Measurements from ENCODE around the gene TDRD7. TPM values are rescaled to one million over a fixed set of nuclear protein-coding genes. Genes with fewer than 3 reads are reported as not detected.

Gene TDRD7
- polyA plus RNA-seq, 2 donors: 5.2 to 6.7 TPM

GRCh38 chr9:97415146-97415545 lies 3.2 kb downstream of the TDRD7 start:
- Histone ChIP-seq H3K27me3 (ENCODE audit: control insufficient read depth in 1 of 2, insufficient read depth in 2 of 2, low read length in 2 of 2) (no peaks in the 10 kb centered on the region), H3K36me3 (ENCODE audit: control insufficient read depth in 2 of 2, insufficient read depth in 2 of 2, low read length in 1 of 2) (no peaks in the 10 kb centered on the region), H3K27ac (ENCODE audit: low read depth in 2 of 2, low read length in 1 of 2) (no peak overlapping the region), H3K9me3 (ENCODE audit: control insufficient read depth in 2 of 2, insufficient read depth in 1 of 2, low read depth in 1 of 2, low read length in 1 of 2) (no peaks in the 10 kb centered on the region), H3K4me1 (ENCODE audit: control insufficient read depth in 2 of 2, insufficient read depth in 2 of 2, low read length in 1 of 2) (no peaks in the 10 kb centered on the region), H3K4me3 (ENCODE audit: low read depth in 1 of 2, low read length in 2 of 2) (no peak overlapping the region)
- 67 to 82% methylated on average over 2 of the region's 2 CpGs for WGBS, 2 donors

- Histone ChIP-seq H3K4me3 (ENCODE audit: low read depth in 1 of 2, low read length in 2 of 2) (no peak overlapping the region), H3K27me3 (ENCODE audit: control insufficient read depth in 1 of 2, insufficient read depth in 2 of 2, low read length in 2 of 2) (no peaks in the 10 kb centered on the region), H3K9me3 (ENCODE audit: control insufficient read depth in 2 of 2, insufficient read depth in 1 of 2, low read depth in 1 of 2, low read length in 1 of 2) (no peaks in the 10 kb centered on the region), H3K4me1 (ENCODE audit: control insufficient read depth in 2 of 2, insufficient read depth in 2 of 2, low read length in 1 of 2) (no peaks in the 10 kb centered on the region), H3K36me3 (ENCODE audit: control insufficient read depth in 2 of 2, insufficient read depth in 2 of 2, low read length in 1 of 2) (no peaks in the 10 kb centered on the region), H3K27ac (ENCODE audit: low read depth in 2 of 2, low read length in 1 of 2) (no peak overlapping the region)
- 63 to 77% methylated on average over 3 of the region's 3 CpGs for WGBS, 2 donors
These were observed 7.0 kb downstream of the TDRD7 start for GRCh38 chr9:97418880-97419279.

GRCh38 chr9:97419309-97419867 lies 7.5 kb downstream of the TDRD7 start:
- Histone ChIP-seq H3K36me3 (ENCODE audit: control insufficient read depth in 2 of 2, insufficient read depth in 2 of 2, low read length in 1 of 2) (no peaks in the 10 kb centered on the region), H3K27me3 (ENCODE audit: control insufficient read depth in 1 of 2, insufficient read depth in 2 of 2, low read length in 2 of 2) (no peaks in the 10 kb centered on the region), H3K4me1 (ENCODE audit: control insufficient read depth in 2 of 2, insufficient read depth in 2 of 2, low read length in 1 of 2) (no peaks in the 10 kb centered on the region), H3K27ac (ENCODE audit: low read depth in 2 of 2, low read length in 1 of 2) (no peak overlapping the region), H3K9me3 (ENCODE audit: control insufficient read depth in 2 of 2, insufficient read depth in 1 of 2, low read depth in 1 of 2, low read length in 1 of 2) (no peaks in the 10 kb centered on the region), H3K4me3 (ENCODE audit: low read depth in 1 of 2, low read length in 2 of 2) (no peak overlapping the region)
- WGBS, 2 donors: 31 to 33% methylated on average over 2 of the region's 2 CpGs

GRCh38 chr9:97425336-97425972 lies 13.6 kb downstream of the TDRD7 start:
- no peak overlapping the region for H3K27ac ChIP-seq (ENCODE audit: low read depth in 2 of 2, low read length in 1 of 2)
- no peaks in the 10 kb centered on the region for H3K9me3 ChIP-seq (ENCODE audit: control insufficient read depth in 2 of 2, insufficient read depth in 1 of 2, low read depth in 1 of 2, low read length in 1 of 2)
- whole genome bisulfite sequencing, 2 donors: 78 to 90% methylated on average over 4 of the region's 4 CpGs
- no peak overlapping the region for H3K4me3 ChIP-seq (ENCODE audit: low read depth in 1 of 2, low read length in 2 of 2)
- H3K27me3 ChIP-seq (ENCODE audit: control insufficient read depth in 1 of 2, insufficient read depth in 2 of 2, low read length in 2 of 2): no peaks in the 10 kb centered on the region
- no peaks in the 10 kb centered on the region for H3K4me1 ChIP-seq (ENCODE audit: control insufficient read depth in 2 of 2, insufficient read depth in 2 of 2, low read length in 1 of 2)
- no peaks in the 10 kb centered on the region for H3K36me3 ChIP-seq (ENCODE audit: control insufficient read depth in 2 of 2, insufficient read depth in 2 of 2, low read length in 1 of 2)

GRCh38 chr9:97425973-97426336 lies 14.1 kb downstream of the TDRD7 start:
- no peaks in the 10 kb centered on the region for H3K36me3 ChIP-seq (ENCODE audit: control insufficient read depth in 2 of 2, insufficient read depth in 2 of 2, low read length in 1 of 2)
- H3K4me3 ChIP-seq (ENCODE audit: low read depth in 1 of 2, low read length in 2 of 2): no peak overlapping the region
- H3K27me3 ChIP-seq (ENCODE audit: control insufficient read depth in 1 of 2, insufficient read depth in 2 of 2, low read length in 2 of 2): no peaks in the 10 kb centered on the region
- H3K4me1 ChIP-seq (ENCODE audit: control insufficient read depth in 2 of 2, insufficient read depth in 2 of 2, low read length in 1 of 2): no peaks in the 10 kb centered on the region
- WGBS, 2 donors: 90 to 92% methylated on average over 3 of the region's 3 CpGs
- no peak overlapping the region for H3K27ac ChIP-seq (ENCODE audit: low read depth in 2 of 2, low read length in 1 of 2)
- H3K9me3 ChIP-seq (ENCODE audit: control insufficient read depth in 2 of 2, insufficient read depth in 1 of 2, low read depth in 1 of 2, low read length in 1 of 2): no peaks in the 10 kb centered on the region

GRCh38 chr9:97427885-97428284 lies 16.0 kb downstream of the TDRD7 start:
- H3K9me3 ChIP-seq (ENCODE audit: control insufficient read depth in 2 of 2, insufficient read depth in 1 of 2, low read depth in 1 of 2, low read length in 1 of 2): no peaks in the 10 kb centered on the region
- H3K4me1 ChIP-seq (ENCODE audit: control insufficient read depth in 2 of 2, insufficient read depth in 2 of 2, low read length in 1 of 2): no peaks in the 10 kb centered on the region
- H3K27ac ChIP-seq (ENCODE audit: low read depth in 2 of 2, low read length in 1 of 2): no peak overlapping the region
- no peaks in the 10 kb centered on the region for H3K27me3 ChIP-seq (ENCODE audit: control insufficient read depth in 1 of 2, insufficient read depth in 2 of 2, low read length in 2 of 2)
- 76 to 91% methylated on average over 4 of the region's 4 CpGs for WGBS, 2 donors
- no peaks in the 10 kb centered on the region for H3K36me3 ChIP-seq (ENCODE audit: control insufficient read depth in 2 of 2, insufficient read depth in 2 of 2, low read length in 1 of 2)
- H3K4me3 ChIP-seq (ENCODE audit: low read depth in 1 of 2, low read length in 2 of 2): no peak overlapping the region

GRCh38 chr9:97430316-97431043 lies 18.6 kb downstream of the TDRD7 start:
- 89 to 95% methylated on average over 7 of the region's 7 CpGs for WGBS, 2 donors
- H3K27ac ChIP-seq (ENCODE audit: low read depth in 2 of 2, low read length in 1 of 2): no peak overlapping the region
- H3K4me1 ChIP-seq (ENCODE audit: control insufficient read depth in 2 of 2, insufficient read depth in 2 of 2, low read length in 1 of 2): no peaks in the 10 kb centered on the region
- no peaks in the 10 kb centered on the region for H3K27me3 ChIP-seq (ENCODE audit: control insufficient read depth in 1 of 2, insufficient read depth in 2 of 2, low read length in 2 of 2)
- H3K9me3 ChIP-seq (ENCODE audit: control insufficient read depth in 2 of 2, insufficient read depth in 1 of 2, low read depth in 1 of 2, low read length in 1 of 2): no peaks in the 10 kb centered on the region
- no peaks in the 10 kb centered on the region for H3K36me3 ChIP-seq (ENCODE audit: control insufficient read depth in 2 of 2, insufficient read depth in 2 of 2, low read length in 1 of 2)
- H3K4me3 ChIP-seq (ENCODE audit: low read depth in 1 of 2, low read length in 2 of 2): no peak overlapping the region

- Histone ChIP-seq H3K4me3 (ENCODE audit: low read depth in 1 of 2, low read length in 2 of 2) (no peak overlapping the region), H3K27ac (ENCODE audit: low read depth in 2 of 2, low read length in 1 of 2) (no peak overlapping the region), H3K9me3 (ENCODE audit: control insufficient read depth in 2 of 2, insufficient read depth in 1 of 2, low read depth in 1 of 2, low read length in 1 of 2) (no peaks in the 10 kb centered on the region), H3K36me3 (ENCODE audit: control insufficient read depth in 2 of 2, insufficient read depth in 2 of 2, low read length in 1 of 2) (no peaks in the 10 kb centered on the region), H3K27me3 (ENCODE audit: control insufficient read depth in 1 of 2, insufficient read depth in 2 of 2, low read length in 2 of 2) (no peaks in the 10 kb centered on the region), H3K4me1 (ENCODE audit: control insufficient read depth in 2 of 2, insufficient read depth in 2 of 2, low read length in 1 of 2) (no peaks in the 10 kb centered on the region)
- 97% methylated on average over 3 of the region's 3 CpGs for WGBS, 2 donors
These were observed 19.1 kb downstream of the TDRD7 start for GRCh38 chr9:97431044-97431441.

- Histone ChIP-seq H3K36me3 (ENCODE audit: control insufficient read depth in 2 of 2, insufficient read depth in 2 of 2, low read length in 1 of 2) (no peaks in the 10 kb centered on the region), H3K27ac (ENCODE audit: low read depth in 2 of 2, low read length in 1 of 2) (no peak overlapping the region), H3K4me1 (ENCODE audit: control insufficient read depth in 2 of 2, insufficient read depth in 2 of 2, low read length in 1 of 2) (no peaks in the 10 kb centered on the region), H3K4me3 (ENCODE audit: low read depth in 1 of 2, low read length in 2 of 2) (no peak overlapping the region), H3K27me3 (ENCODE audit: control insufficient read depth in 1 of 2, insufficient read depth in 2 of 2, low read length in 2 of 2) (no peaks in the 10 kb centered on the region), H3K9me3 (ENCODE audit: control insufficient read depth in 2 of 2, insufficient read depth in 1 of 2, low read depth in 1 of 2, low read length in 1 of 2) (no peaks in the 10 kb centered on the region)
- 77 to 80% methylated on average over 5 of the region's 5 CpGs for WGBS, 2 donors
These were observed 19.8 kb downstream of the TDRD7 start for GRCh38 chr9:97431549-97432143.
